ENCODE data around the gene NEK6. TPM values are rescaled to one million over a fixed set of nuclear protein-coding genes. Genes with fewer than 3 reads are reported as not detected.

The NEK6 gene
- total and polyA plus RNA-seq, 2 of the 8 experiments (the other 6 are each of a cell fraction or from before 2014, with no cell fraction given): 17.7 to 19.7 TPM

- ChIA-PET CTCF (ENCODE audit: partially characterized antibody) (interaction anchor here (1.3 to 2.1 kb wide), 2 partner anchors 22 to 49 kb away, joined by 3 to 5 read pairs; no protein-coding TSS in a partner anchor), POLR2A (ENCODE audit: partially characterized antibody) (no interaction called here)
- no peak overlapping the region for H2BK12ac ChIP-seq (ENCODE audit: low read depth, low read length)
- H2BK15ac ChIP-seq (ENCODE audit: low read length): no peak overlapping the region
- no peaks in the 10 kb centered on the region for H3K27me3 ChIP-seq (replicated peaks in 1 of 4; ENCODE audit: control insufficient read depth in 3 of 4, extremely low read depth in 1 of 4, insufficient read depth in 3 of 4, low read length in 3 of 4)
- no peak overlapping the region for H2BK120ac ChIP-seq (replicated peaks; ENCODE audit: low read depth, low read length)
- H3K18ac ChIP-seq (ENCODE audit: extremely low read depth, low read length): no peak overlapping the region
- H3K14ac ChIP-seq (ENCODE audit: insufficient read length): no peak overlapping the region
- H3K36me3 ChIP-seq (ENCODE audit: control insufficient read depth in 2 of 4, insufficient read depth in 4 of 4, low read length in 3 of 4): no peaks in the 10 kb centered on the region
- H4K8ac ChIP-seq (ENCODE audit: extremely low read depth, insufficient read depth, low read length): no peak overlapping the region; the same call in 1 of the 2 replicates
- H3K23me2 ChIP-seq (ENCODE audit: low read depth, low read length): no peaks in the 10 kb centered on the region
- H3K79me1 ChIP-seq (ENCODE audit: low read depth, low read length): peaks cover 17% of the 10 kb centered on the region
- no peak overlapping the region for H4K91ac ChIP-seq (replicated peaks; ENCODE audit: insufficient read length, low read length)
- peaks cover 0 to 2% (median under 1%) of the 10 kb centered on the region in 4 experiments; a peak in 3 of 7 replicates for H3K4me1 ChIP-seq (replicated peaks in 1 of 4; ENCODE audit: control insufficient read depth in 3 of 4, insufficient read depth in 4 of 4, low read length in 3 of 4)
- H3K79me2 ChIP-seq (ENCODE audit: control insufficient read depth in 1 of 2, insufficient read depth in 2 of 2, low read length in 2 of 2): peaks cover 0 to 5% of the 10 kb centered on the region in 2 experiments; a peak in 1 of 4 replicates
- H3K9me3 ChIP-seq (ENCODE audit: insufficient read depth in 2 of 2, low read depth in 1 of 2, low read length in 1 of 2): no peaks in the 10 kb centered on the region
- H4K20me1 ChIP-seq (replicated peaks in 1 of 2; ENCODE audit: control insufficient read depth in 1 of 2, insufficient read depth in 2 of 2, low read length in 2 of 2): peaks cover 8 to 13% of the 10 kb centered on the region in 2 experiments
- H2AK5ac ChIP-seq (ENCODE audit: low read depth, low read length): no peak overlapping the region
- H3K56ac ChIP-seq (replicated peaks; ENCODE audit: insufficient read length, low read depth, low read length): no peak overlapping the region
- no peak overlapping the region for H4K5ac ChIP-seq (ENCODE audit: insufficient read length, low read depth, low read length)
- DNase-seq (ENCODE audit: low read depth in 1 of 2, low spot score in 2 of 2): no peak
- no peak overlapping the region for H2AFZ ChIP-seq (ENCODE audit: low read length)
- WGBS, 2 experiments (ENCODE audit: extremely low coverage in 1 of 2, insufficient coverage in 1 of 2, insufficient read length in 1 of 2, insufficient replicate concordance in 2 of 2, low coverage in 1 of 2, low lambda C conversion rate in 2 of 2, missing lambda C conversion rate in 1 of 2): 82% methylated on average over 14 of the region's 14 CpGs; no CpG with 5 or more reads in 1 of the 2 experiments
- no peak overlapping the region for H3K9ac ChIP-seq (replicated peaks in 1 of 4; ENCODE audit: extremely low read depth in 1 of 4, low read depth in 3 of 4, low read length in 3 of 4)
- FAIRE-seq: no peak
- no peak overlapping the region for H3K4me3 ChIP-seq (ENCODE audit: extremely low read depth in 1 of 4, insufficient read depth in 2 of 4, low read depth in 3 of 4, low read length in 4 of 4)
- H2BK20ac ChIP-seq (ENCODE audit: low read length): no peak overlapping the region
- H2BK5ac ChIP-seq (ENCODE audit: low read depth, low read length): no peak overlapping the region
- H3K27ac ChIP-seq (ENCODE audit: low read depth, low read length): no peak overlapping the region
- no peak overlapping the region for H3K4me2 ChIP-seq (ENCODE audit: insufficient read depth in 1 of 2, low read depth in 2 of 2, low read length in 2 of 2)
- H3K23ac ChIP-seq (ENCODE audit: insufficient read length): no peak overlapping the region
- no peak overlapping the region for H3K4ac ChIP-seq (replicated peaks; ENCODE audit: insufficient read length, low read depth, low read length)
- TF ChIP-seq JUND (IDR thresholded peaks at IDR 0.05; ENCODE audit: low read length) (no peak), POU5F1 (IDR thresholded peaks at IDR 0.05; ENCODE audit: low read depth, low read length) (no peak)
Measured at GRCh38 chr9:124270504-124271335, 13.0 kb downstream of the NEK6 start.

Measured in H1 (cell line).